GM19395 (cell line): ENCODE data around the gene CDRT15.
"Not testable (repeated sequence)": the region's sequence is repeated elsewhere in the genome, so short reads cannot be mapped to it uniquely, and the experiment has no call there.

Experiments
- ATAC-seq: cut with Tn5 transposase; IDR thresholded peaks from one replicate; pipeline ENCODE4 v1.9.1; 2021; ENCODE audit warnings: mild to moderate bottlenecking, moderate library complexity; ENCODE audit not compliant: unreplicated experiment

CDRT15 gene

DNA sequence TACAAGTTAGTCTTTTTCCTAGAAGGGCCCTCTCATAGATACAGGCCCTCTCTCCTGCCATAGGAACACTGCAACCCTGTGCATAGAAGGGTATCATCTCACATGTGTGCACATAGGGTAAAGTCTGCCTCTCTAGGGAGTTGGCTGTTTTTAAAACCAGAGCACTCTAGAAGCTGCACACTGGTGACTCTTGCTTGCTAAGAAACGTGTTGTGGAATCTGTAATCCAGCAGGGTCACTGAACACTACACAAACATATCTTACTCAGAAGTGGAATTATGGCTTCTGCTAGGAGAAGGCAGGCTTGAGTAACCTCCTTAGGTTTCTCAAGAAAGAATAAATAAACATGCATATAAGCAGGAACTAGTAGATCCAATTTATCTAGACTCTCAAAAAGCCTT, 45.9 kb downstream of the CDRT15 start:
- not testable (repeated sequence) for ATAC-seq

DNA sequence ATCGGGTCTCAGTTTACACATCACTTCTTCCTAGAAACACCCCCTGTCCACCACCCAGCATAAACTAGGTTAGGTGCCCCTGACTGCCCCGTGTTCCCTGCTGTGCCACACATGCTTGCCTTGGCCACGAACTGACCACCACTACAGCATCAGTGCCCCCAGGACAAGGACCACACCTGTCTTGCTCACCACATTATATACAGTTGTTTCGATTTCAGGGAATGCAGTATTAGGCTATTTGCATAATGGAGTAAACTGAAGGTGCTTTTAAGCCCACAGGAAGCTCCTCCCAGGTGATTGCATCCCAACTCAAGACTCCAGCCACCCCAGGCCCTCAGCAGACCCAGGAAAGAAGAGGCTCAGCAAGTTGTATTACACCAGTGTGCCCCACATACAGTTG, 50.2 kb downstream of the CDRT15 start:
- not testable (repeated sequence) for ATAC-seq
